Upper lobe of right lung (tissue), 1 donor: ENCODE results near the gene ANKRD39. TPM values are rescaled to one million over a fixed set of nuclear protein-coding genes. Genes with fewer than 3 reads are reported as not detected.
"Not testable (repeated sequence)": the region's sequence is repeated elsewhere in the genome, so short reads cannot be mapped to it uniquely, and the experiment has no call there.

Source experiments
- ATAC-seq: fragments of 200-7000 bp; cut with Tn5 transposase; one replicate; pipeline ENCODE4 v1.9.1; 2020; ENCODE audit warnings: mild to moderate bottlenecking, moderate library complexity
- DNase-seq: peaks from one replicate; pipeline ENCODE4 v3.0.0-alpha.2; 2020
- H3K27ac ChIP-seq: fragments of 200-600 bp; one replicate; pipeline ENCODE4 v1.8.0; 2022
- H3K27me3 ChIP-seq: fragments of 200-600 bp; one replicate; pipeline ENCODE4 v1.8.0; 2022; ENCODE audit warnings: mild to moderate bottlenecking
- H3K36me3 ChIP-seq: fragments of 200-600 bp; one replicate; pipeline ENCODE4 v1.8.0; 2022
- H3K4me1 ChIP-seq: fragments of 200-600 bp; one replicate; pipeline ENCODE4 v1.8.0; 2022
- H3K4me3 ChIP-seq: fragments of 200-600 bp; one replicate; pipeline ENCODE4 v1.8.0; 2022; ENCODE audit warnings: mild to moderate bottlenecking
- H3K9me3 ChIP-seq: fragments of 200-600 bp; one replicate; pipeline ENCODE4 v1.8.0; 2022
- CTCF ChIP-seq: fragments of 200-600 bp; IDR thresholded peaks from one replicate; pipeline ENCODE4 v1.8.0; 2022; ENCODE audit warnings: antibody characterized with exemption
- intact Hi-C: fragments of 100-400 bp; cut with DNase I; formaldehyde crosslinking; loops from one replicate; pipeline ENCODE4 v1.11.0; 2022
- total RNA-seq: library from RNA; stranded (reverse); fragmentation: NEBNext Ultra II Directional; extraction: Animal tissue kit (Norgen Biotek cat#: 25700); gene quantifications from one replicate; pipeline ENCODE4 v1.2.1, GENCODE V29; 2021
- donor health status: DM: no; HTN: yes; CAD: no; lungs with severe emphysema.

The ANKRD39 gene
- total RNA-seq, 1 donor from 2014 or later, result 8.6 TPM

GRCh38 chr2:96808176-96808837, 49.5 kb downstream of the ANKRD39 start:
- Histone ChIP-seq H3K4me1 (peaks cover 4% of the 10 kb centered on the region), H3K9me3 (no peaks in the 10 kb centered on the region), H3K27ac (no peak overlapping the region), H3K27me3 (no peaks in the 10 kb centered on the region), H3K4me3 (no peak overlapping the region), H3K36me3 (peaks cover 10% of the 10 kb centered on the region)
- intact Hi-C loops, result no loop called here
- ATAC-seq (peak; percentile 12), DNase-seq (no peak)
- TF ChIP-seq CTCF, result no peak

GRCh38 chr2:96807127-96807471, 50.7 kb downstream of the ANKRD39 start:
- TF ChIP-seq CTCF, result no peak
- H3K4me1 ChIP-seq, result peaks cover 4% of the 10 kb centered on the region
- H3K27ac ChIP-seq, result peak overlapping the region; percentile 51
- H3K9me3 ChIP-seq, result no peaks in the 10 kb centered on the region
- peaks cover 10% of the 10 kb centered on the region for H3K36me3 ChIP-seq
- H3K27me3 ChIP-seq, result no peaks in the 10 kb centered on the region
- no peak overlapping the region for H3K4me3 ChIP-seq
- intact Hi-C loops, result no loop called here
- DNase-seq (no peak), ATAC-seq (no peak)

GRCh38 chr2:96806468-96807126, 51.2 kb downstream of the ANKRD39 start:
- no peak overlapping the region for H3K4me3 ChIP-seq
- H3K27ac ChIP-seq, result peak overlapping the region; percentile 51
- DNase-seq, result no peak
- H3K9me3 ChIP-seq, result no peaks in the 10 kb centered on the region
- peaks cover 4% of the 10 kb centered on the region for H3K4me1 ChIP-seq
- no peak for TF ChIP-seq CTCF
- H3K36me3 ChIP-seq, result peaks cover 10% of the 10 kb centered on the region
- H3K27me3 ChIP-seq, result no peaks in the 10 kb centered on the region
- ATAC-seq, result no peak
- intact Hi-C loops, result no loop called here

- H3K9me3 ChIP-seq, ATAC-seq, H3K4me3 ChIP-seq, intact Hi-C loops, H3K27me3 ChIP-seq, H3K4me1 ChIP-seq, H3K27ac ChIP-seq, DNase-seq: not testable (repeated sequence)
- H3K36me3 ChIP-seq, result peaks cover 10% of the 10 kb centered on the region
Measured at GRCh38 chr2:96805946-96806345, 51.9 kb downstream of the ANKRD39 start.

GRCh38 chr2:96804986-96805385, 52.8 kb downstream of the ANKRD39 start:
- Histone ChIP-seq H3K4me3 (no peak overlapping the region), H3K4me1 (peaks cover 4% of the 10 kb centered on the region), H3K27me3 (no peaks in the 10 kb centered on the region), H3K9me3 (no peaks in the 10 kb centered on the region), H3K27ac (no peak overlapping the region), H3K36me3 (peaks cover 11% of the 10 kb centered on the region)
- no peak for ATAC-seq
- TF ChIP-seq CTCF, result no peak
- no peak for DNase-seq
- intact Hi-C loops, result no loop called here

GRCh38 chr2:96802721-96803120, 55.1 kb downstream of the ANKRD39 start:
- no peak overlapping the region for H3K4me3 ChIP-seq
- H3K4me1 ChIP-seq, result peaks cover 4% of the 10 kb centered on the region
- ATAC-seq (no peak), DNase-seq (no peak)
- no peaks in the 10 kb centered on the region for H3K27me3 ChIP-seq
- H3K9me3 ChIP-seq, result no peaks in the 10 kb centered on the region
- intact Hi-C loops, result no loop called here
- no peak for TF ChIP-seq CTCF
- peaks cover 17% of the 10 kb centered on the region for H3K36me3 ChIP-seq
- H3K27ac ChIP-seq, result no peak overlapping the region
